TTC549 (cell line): ENCODE data around the gene THRB.

Source experiments
- FAIRE-seq: peaks from 2 replicates; lab custom pipeline; 2012; peaks lifted over from hg19 to GRCh38; lab: Jason Lieb, UNC

The THRB gene

DNA sequence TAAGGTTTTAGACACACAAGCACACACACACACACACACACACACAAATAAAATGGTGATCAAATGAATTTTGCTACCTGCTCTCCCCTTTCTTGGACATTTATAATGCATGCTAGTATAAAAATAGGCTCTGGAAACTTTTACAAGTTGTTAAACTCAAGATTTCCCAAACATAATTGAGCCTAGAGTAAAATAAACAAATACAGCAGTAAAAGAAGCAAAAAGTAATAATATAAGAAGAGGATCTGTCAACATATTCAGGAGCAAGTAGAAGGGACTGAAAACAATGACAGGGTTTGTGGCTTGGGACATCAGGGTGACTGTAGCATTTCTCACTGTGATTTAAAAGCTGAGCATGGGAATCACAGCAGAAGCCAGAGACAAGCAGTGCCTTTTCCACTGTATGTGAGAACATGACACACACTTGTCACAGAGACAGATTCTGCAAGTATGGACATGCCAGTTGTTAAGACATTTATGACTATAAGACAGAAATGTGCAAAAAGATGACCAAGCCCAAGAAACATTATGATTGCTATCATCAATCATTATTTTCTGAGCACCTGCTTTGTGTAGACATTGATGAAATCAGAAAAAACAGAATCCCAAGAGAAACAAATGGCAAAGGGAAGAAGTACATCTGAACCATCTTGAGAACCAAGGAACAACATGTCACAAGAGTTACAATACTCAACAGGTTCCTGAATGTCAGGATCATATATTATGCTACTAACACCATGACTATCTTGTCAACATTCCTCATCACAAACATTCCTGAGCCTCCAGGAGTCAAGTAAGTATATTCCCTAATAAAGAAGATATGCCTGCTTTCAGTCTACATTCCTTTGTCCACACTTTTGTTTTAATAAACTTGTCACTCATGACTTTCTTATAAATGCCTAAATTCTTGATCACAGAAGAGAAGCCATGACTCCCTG, 7.1 kb downstream of the THRB start:
- no peak for FAIRE-seq

- no peak for FAIRE-seq
Measured at GRCh38 chr3:24485511-24485910, 9.1 kb downstream of the THRB start.

- no peak for FAIRE-seq
Measured at GRCh38 chr3:24483873-24484272, 10.8 kb downstream of the THRB start.

GRCh38 chr3:24482096-24482705, 12.4 kb downstream of the THRB start:
- no peak for FAIRE-seq

DNA sequence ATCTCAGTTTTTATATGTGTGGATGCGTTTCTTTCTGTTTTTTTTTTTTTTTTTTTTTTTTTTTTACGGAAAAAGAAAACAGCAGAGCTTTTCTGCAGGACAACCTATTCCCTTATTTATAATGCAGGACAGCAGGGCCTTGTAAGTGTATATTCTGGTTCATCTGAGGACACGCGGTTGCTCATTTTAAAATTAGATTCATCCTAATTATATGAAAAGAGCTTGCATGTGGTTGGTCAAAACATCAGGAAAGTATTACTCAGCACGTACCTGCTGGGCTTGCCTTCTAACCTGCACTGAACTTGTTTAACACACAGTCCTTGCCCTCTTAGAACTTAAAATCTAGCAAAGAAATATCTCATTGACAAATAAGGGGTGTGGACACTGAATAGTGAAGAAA, 13.5 kb downstream of the THRB start:
- no peak for FAIRE-seq

DNA sequence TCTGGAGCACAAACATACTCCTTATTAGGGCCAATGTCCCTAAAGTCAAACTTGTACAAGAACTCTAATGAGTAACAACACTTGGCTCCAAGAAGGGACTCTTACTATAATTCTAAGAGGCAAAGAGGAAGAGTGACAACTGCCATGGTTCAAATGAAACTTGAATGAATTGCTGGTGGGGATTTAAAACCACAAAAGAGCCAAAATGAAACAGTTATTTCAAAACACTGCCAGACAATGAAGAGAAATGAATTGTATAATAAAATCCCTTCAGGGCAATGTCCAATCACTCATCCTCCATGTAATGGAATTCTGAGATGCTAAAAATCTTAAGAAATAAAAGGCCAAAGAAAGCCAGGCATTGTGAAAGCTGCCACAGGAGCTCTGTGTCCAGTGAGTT, 14.2 kb downstream of the THRB start:
- no peak for FAIRE-seq

GRCh38 chr3:24479816-24480215, 14.8 kb downstream of the THRB start:
- FAIRE-seq = no peak

DNA sequence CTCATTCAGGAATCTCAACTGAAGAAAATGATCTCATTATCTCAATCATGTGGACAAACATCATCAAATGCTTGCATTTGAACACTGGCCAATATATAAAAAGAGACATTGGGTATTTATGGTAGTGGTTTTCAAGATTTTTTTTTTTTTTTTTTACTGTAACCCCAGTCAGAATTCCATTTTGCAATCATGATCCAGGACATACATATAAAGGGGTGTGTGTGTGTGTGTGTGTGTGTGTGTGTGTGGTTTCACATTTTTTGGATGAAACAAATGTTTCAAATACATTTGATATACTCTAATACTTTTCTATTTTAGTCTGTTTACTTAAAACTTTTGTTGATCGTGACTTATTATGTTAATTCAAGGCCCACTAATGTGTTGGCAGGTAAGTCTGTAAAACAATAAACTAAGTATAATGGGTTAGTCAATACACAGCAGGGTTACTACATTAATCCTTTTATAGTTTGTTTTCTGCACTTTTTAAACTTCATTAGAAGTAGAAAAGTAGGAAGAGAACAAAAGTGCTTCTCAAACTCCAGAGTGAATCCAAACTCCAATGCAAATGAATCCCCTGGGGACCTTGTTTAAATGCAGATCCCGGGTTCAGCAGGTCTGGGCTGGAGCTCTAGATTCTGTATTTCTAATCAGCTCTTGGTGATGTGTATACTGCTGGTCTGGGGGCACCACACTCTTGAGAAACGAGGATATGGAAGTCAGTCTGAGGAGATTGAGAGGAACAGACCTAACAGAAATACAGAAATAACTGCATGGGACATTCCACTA, 17.6 kb downstream of the THRB start:
- no peak for FAIRE-seq

DNA sequence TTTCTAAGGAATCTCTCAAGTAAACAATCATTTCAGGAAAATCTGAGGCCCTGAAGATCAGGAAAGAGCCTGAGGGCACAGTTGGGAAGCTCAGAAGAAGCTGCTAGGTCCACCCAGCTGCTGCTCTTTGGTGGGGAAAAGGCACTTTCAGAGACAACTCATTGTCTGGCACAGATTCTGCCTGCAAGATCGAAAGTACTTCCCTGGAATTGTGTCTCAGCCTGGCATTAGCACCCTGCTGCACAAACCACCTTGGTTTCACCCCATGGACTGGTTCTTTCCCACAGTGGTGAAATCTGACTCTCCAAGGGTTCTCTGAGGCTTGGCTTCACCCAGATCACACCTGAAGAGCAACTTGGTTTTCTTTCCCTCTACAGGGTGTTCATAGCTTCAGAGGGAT, 18.7 kb downstream of the THRB start:
- no peak for FAIRE-seq

DNA sequence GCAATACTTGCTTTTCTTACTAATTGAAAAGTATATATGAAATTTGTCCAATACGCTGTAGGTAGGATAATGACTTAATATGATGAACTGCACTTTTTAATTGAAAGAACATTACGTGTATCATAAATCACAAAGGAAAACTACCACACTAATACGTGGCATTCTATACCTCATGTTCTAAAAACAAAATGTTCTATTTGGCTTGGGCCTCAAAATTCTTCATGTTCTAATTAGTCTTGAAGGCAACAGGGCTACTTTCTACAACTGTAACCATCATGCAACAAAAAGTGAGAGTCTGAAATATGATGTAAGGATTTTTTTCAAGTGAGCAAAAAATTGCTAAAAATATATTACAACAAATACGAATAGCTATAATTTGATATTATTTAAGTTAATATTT, 19.8 kb downstream of the THRB start:
- no peak for FAIRE-seq

GRCh38 chr3:24472358-24472757, 22.3 kb downstream of the THRB start:
- FAIRE-seq = no peak

- no peak for FAIRE-seq
Measured at GRCh38 chr3:24471486-24471885, 23.2 kb downstream of the THRB start.

DNA sequence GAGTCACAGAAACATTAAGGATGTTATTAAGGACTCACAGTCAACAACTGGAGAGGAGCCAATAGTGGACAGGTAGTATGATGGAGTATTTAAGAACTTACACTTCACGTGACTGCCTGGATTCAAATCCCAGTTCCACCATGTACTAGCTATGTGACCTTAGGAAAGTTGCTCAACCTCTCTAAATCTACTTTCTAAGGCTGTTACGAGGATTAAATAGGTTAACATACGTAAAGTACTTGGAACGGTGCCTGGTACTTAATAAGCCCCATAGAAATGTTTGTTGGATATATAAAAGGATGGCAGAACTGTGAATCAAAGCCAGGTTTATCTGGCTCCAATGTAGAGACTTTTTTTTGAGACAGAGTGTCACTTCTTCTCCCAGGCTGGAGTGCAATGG, 24.4 kb downstream of the THRB start:
- no peak for FAIRE-seq

DNA sequence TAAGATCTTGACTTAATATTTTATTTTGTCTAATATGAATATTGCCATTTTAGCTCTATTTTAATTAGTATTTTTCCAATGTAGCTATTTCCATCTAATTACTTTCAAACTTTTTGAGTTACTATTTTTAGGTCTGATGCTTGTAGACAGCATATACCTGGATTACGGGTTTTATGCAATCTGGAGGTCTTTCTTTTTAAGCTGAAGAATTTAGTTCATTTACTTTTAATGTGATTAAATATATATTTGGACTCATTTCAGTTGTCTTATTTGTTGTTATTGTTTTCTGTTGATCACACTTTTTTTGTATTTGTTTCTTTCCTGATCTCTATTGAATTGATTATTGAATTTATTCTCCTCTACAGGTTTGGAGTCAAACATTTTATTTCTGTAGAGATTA, 30.3 kb downstream of the THRB start:
- no peak for FAIRE-seq

DNA sequence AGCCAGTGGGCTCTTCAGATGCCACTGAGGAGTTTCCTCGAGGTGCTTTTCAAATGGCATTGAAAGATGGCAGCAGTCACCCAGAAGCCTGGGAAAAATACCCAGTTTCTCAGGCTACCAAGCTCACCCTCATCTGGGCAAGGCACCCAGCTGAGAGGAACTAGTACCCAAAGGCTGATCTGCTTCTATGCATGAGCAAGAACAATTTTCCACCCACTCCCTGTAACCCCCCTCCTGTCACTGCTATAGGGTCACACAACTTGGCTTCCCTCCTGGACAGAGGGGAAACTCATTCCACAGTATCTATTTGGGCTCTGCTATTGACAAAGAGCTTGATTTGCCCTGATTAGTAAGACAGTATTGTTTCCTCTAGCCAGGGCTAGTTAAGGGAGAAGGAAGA, 31.9 kb downstream of the THRB start:
- no peak for FAIRE-seq

DNA sequence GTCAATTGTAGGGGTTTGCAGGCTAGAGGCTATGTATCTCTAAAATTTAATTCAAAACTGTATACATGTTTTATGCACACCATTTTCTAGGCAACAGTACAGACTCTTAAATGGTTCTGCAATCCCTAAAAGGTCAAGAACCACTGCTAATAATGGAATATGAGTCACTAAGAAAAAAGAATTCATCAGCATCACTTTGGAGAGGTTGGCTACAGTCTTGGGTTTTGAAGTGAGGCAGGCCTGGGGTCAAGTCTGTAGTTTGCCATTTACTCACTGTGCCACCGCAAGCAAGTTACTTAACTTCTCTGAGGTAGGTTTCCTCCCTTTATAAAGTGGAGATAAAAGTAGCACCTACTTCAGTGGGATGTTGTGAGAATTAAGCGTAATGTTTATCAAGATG, 33.7 kb downstream of the THRB start:
- FAIRE-seq = no peak

- FAIRE-seq = no peak
Measured at GRCh38 chr3:24457719-24458118, 36.9 kb downstream of the THRB start.

- no peak for FAIRE-seq
Measured at GRCh38 chr3:24454856-24455255, 39.8 kb downstream of the THRB start.

- no peak for FAIRE-seq
Measured at GRCh38 chr3:24454393-24454792, 40.3 kb downstream of the THRB start.

GRCh38 chr3:24451461-24452099, 43.1 kb downstream of the THRB start:
- FAIRE-seq = no peak

- FAIRE-seq = no peak
Measured at GRCh38 chr3:24450160-24450907, 44.3 kb downstream of the THRB start.

- FAIRE-seq = no peak
Measured at GRCh38 chr3:24447836-24448235, 46.8 kb downstream of the THRB start.
